ENCODE results near the gene CDK17. TPM values are rescaled to one million over a fixed set of nuclear protein-coding genes. Genes with fewer than 3 reads are reported as not detected.

Gene CDK17
- total and polyA plus RNA-seq, 4 donors, result 13.7 to 130 (median 29.1) TPM

- Histone ChIP-seq H3K36me3 (ENCODE audit: control insufficient read depth in 4 of 4, insufficient read depth in 4 of 4, low read length in 4 of 4) (peaks cover 4 to 21% (median 18%) of the 10 kb centered on the region in 4 donors), H3K4me1 (ENCODE audit: control insufficient read depth in 5 of 5, insufficient read depth in 5 of 5, low read length in 5 of 5) (peaks cover 3 to 16% (median 6%) of the 10 kb centered on the region in 5 donors), H3K9me3 (ENCODE audit: control insufficient read depth in 4 of 4, insufficient read depth in 3 of 4, low read length in 3 of 4) (no peaks in the 10 kb centered on the region), H3K27me3 (ENCODE audit: control insufficient read depth in 3 of 3, insufficient read depth in 3 of 3, low read length in 2 of 3) (no peaks in the 10 kb centered on the region), H3K4me3 (no peak overlapping the region), H3K27ac (ENCODE audit: low read depth in 1 of 2, low read length in 1 of 2) (peak overlapping the region; percentile 49 to 72), H3K9ac (ENCODE audit: insufficient read depth in 1 of 2, low read length in 2 of 2) (no peak overlapping the region)
- DNase-seq (peak; percentile 52 to 80 (median 69)), ATAC-seq (ENCODE audit: insufficient read depth, low FRiP score) (peak; percentile 75)
- WGBS, 2 donors, result 46 to 55% methylated on average over 8 of the region's 8 CpGs
- TF ChIP-seq CTCF (IDR thresholded peaks at IDR 0.05; ENCODE audit: control extremely low read depth, extremely low read depth), result no peak
Measured at GRCh38 chr12:96255077-96255476, 145.2 kb downstream of the CDK17 start.

- DNase-seq (no peak), ATAC-seq (ENCODE audit: insufficient read depth, low FRiP score) (no peak)
- H3K4me3 ChIP-seq, result no peak overlapping the region
- H3K27me3 ChIP-seq (ENCODE audit: control insufficient read depth in 3 of 3, insufficient read depth in 3 of 3, low read length in 2 of 3), result no peaks in the 10 kb centered on the region
- H3K9ac ChIP-seq (ENCODE audit: insufficient read depth in 1 of 2, low read length in 2 of 2), result no peak overlapping the region
- 88 to 89% methylated on average over 7 of the region's 7 CpGs for WGBS, 2 donors
- no peaks in the 10 kb centered on the region for H3K9me3 ChIP-seq (ENCODE audit: control insufficient read depth in 4 of 4, insufficient read depth in 3 of 4, low read length in 3 of 4)
- H3K4me1 ChIP-seq (ENCODE audit: control insufficient read depth in 5 of 5, insufficient read depth in 5 of 5, low read length in 5 of 5), result peaks cover 0 to 11% (median 0%) of the 10 kb centered on the region in 5 donors
- peaks cover 6 to 38% (median 29%) of the 10 kb centered on the region in 4 donors for H3K36me3 ChIP-seq (ENCODE audit: control insufficient read depth in 4 of 4, insufficient read depth in 4 of 4, low read length in 4 of 4)
- TF ChIP-seq CTCF (IDR thresholded peaks at IDR 0.05; ENCODE audit: control extremely low read depth, extremely low read depth), result no peak
- H3K27ac ChIP-seq (ENCODE audit: low read depth in 1 of 2, low read length in 1 of 2), result peak overlapping the region in 1 of 2 donors; percentile 54
Measured at GRCh38 chr12:96250119-96250685, 150.0 kb downstream of the CDK17 start.

DNA sequence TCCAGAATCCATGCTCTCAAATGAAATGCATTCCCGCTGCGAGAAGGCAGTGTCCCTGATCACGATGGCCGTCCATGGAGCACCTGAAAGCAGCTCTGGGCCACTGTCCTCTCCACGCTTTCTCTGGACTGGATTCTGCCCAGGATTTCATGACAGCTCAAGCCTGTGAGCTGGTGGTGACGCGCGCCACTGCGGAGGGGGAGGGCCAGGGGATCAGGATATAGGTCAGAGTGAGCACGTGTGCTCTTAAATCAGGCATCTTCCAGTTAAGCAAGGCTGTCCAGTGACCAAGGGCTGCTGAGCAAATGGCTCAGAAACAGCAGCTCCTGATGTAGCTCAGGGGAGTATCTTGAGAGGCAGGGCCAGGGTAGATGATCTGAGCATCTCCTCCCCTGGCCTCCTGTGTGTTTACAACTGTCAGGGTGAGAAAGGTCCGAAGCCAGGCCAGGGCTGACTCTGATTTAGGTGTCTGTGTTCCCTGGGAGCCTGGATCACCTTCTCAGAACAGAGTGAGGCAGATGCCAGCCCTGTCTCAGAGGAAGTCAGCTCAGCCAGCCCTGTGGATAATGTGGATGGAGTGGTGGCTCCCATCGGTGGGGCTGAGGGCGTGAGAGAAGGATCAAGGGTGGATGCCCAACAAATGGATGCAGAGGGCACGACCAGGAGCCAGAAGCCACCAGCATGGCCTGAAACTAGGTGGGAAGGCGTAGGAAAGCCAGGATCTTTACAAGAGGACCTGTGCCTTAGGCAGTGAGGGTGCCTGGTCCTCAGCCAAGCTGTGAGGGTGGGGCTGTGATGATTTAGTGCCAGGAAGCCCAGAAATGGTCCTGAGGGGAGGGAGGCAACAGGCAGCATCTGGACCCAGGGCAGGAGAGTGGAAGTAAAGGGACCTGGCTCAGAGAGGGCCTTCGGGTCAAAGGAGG, 150.8 kb downstream of the CDK17 start:
- H3K4me1 ChIP-seq (ENCODE audit: control insufficient read depth in 5 of 5, insufficient read depth in 5 of 5, low read length in 5 of 5), result peaks cover 0 to 11% (median 0%) of the 10 kb centered on the region in 5 donors
- H3K4me3 ChIP-seq, result no peak overlapping the region
- H3K9me3 ChIP-seq (ENCODE audit: control insufficient read depth in 4 of 4, insufficient read depth in 3 of 4, low read length in 3 of 4), result no peaks in the 10 kb centered on the region
- no peak for TF ChIP-seq CTCF (IDR thresholded peaks at IDR 0.05; ENCODE audit: control extremely low read depth, extremely low read depth)
- H3K36me3 ChIP-seq (ENCODE audit: control insufficient read depth in 4 of 4, insufficient read depth in 4 of 4, low read length in 4 of 4), result peaks cover 6 to 38% (median 29%) of the 10 kb centered on the region in 4 donors
- H3K27me3 ChIP-seq (ENCODE audit: control insufficient read depth in 3 of 3, insufficient read depth in 3 of 3, low read length in 2 of 3), result no peaks in the 10 kb centered on the region
- peak overlapping the region; percentile 29 to 54 for H3K27ac ChIP-seq (ENCODE audit: low read depth in 1 of 2, low read length in 1 of 2)
- peak; percentile 47 for ATAC-seq (ENCODE audit: insufficient read depth, low FRiP score)
- no peak overlapping the region for H3K9ac ChIP-seq (ENCODE audit: insufficient read depth in 1 of 2, low read length in 2 of 2)
- no peak for DNase-seq
- 79 to 89% methylated on average over 16 of the region's 16 CpGs for WGBS, 2 donors

Measured in lung (tissue), 12 donors.